ACHN (cell line): Measurements from ENCODE around the gene HYLS1.
"Not testable (repeated sequence)": the region's sequence is repeated elsewhere in the genome, so short reads cannot be mapped to it uniquely, and the experiment has no call there.

ENCODE experiments used
- DNase-seq: peaks from one replicate; pipeline ENCODE4 v3.0.0-alpha.2; 2015
- in situ Hi-C: cut with HindIII; loops from 2 replicates; pipeline ENCODE4 v1.10.0; 2017; ENCODE audit warnings: low sequenced_read_pairs, low pct_ligation_motif_present, low pct_unique_long_range_greater_than_20kb

Gene HYLS1

DNA sequence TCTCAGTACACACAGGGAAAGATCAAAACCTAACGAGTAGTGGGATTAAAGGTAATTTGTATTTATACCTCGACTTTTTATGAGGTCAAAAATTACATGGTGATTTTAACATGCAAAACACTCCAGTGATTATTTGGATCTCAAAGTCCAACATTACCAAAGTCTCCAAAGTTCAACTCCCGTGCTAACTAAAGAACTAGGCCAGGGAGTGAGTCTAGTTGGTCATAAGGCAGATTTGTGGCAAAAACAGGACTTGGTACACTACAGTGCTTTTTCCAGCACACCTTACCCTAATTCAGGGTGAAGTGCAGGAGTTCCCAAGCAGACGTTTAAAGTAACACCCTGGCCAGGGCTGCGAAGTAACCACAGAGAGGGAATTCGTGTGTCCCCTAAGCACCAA, 14.4 kb downstream of the HYLS1 start:
- in situ Hi-C loops = loop anchor here (25.0 kb wide), 1 partner anchor 310 kb away; the partner anchor contains the start of genes FAM118B and RPUSD4
- no peak for DNase-seq

GRCh38 chr11:125902277-125902926, 14.9 kb downstream of the HYLS1 start:
- in situ Hi-C loops = loop anchor here (25.0 kb wide), 1 partner anchor 310 kb away; the partner anchor contains the start of genes FAM118B and RPUSD4
- DNase-seq = peak; percentile 5

- in situ Hi-C loops = loop anchor here (25.0 kb wide), 1 partner anchor 309 kb away; the partner anchor contains the start of genes FAM118B and RPUSD4
- peak; percentile 78 for DNase-seq
These were observed 15.7 kb downstream of the HYLS1 start, which contains the start of gene PUS3 for GRCh38 chr11:125902927-125903710. Gene PUS3, minus strand, starts transcription at chr11:125903206. Its CDS starts 6,922 bp downstream, at chr11:125896284.

DNA sequence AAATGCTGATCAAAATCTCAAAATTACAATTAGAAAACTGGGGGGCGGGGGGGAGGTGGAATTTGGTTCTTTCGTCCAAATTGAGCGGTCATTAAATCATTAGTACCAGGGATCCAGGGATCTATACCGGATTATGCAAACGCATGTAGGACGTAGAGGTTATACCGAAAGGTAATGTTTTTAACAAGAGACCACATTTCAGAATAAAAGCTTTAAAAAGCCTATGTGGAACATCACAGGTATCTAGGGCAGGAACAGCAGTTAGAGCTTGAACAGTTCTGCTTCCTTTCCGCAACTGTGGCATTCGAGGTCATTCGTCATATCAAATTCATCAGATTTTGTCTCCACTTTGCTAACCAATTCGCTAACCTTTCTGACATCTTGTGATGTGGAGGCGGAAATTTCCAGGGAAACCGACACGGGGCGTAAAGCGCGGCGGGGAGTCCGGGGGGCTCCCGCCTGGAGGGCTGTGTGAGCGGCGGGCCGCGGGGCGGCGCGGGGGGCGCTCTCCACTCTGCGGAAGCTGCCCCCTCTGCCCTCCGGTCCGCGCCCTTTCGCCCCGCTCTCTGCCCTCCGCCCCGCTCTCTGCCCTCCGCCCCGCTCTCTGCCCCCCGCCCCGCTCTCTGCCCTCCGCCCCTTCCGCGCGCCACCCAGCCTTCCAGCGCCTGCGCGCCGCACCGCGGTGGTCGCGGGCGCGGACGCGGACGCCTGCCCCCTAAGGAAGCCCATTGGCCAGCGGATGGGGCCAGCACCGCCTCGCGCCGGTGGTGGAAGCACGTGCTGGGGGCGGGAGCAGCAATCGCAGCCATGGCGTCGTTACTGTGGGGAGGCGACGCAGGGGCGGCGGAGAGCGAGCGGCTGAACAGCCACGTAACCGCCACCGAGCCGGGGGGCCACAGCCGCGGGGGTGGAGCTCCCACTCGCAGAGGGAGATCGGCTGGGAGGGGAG, 16.5 kb downstream of the HYLS1 start, which contains the start of gene DDX25:
Gene DDX25, plus strand, starts transcription at position 798 of the 949 bp plus-strand sequence. Its CDS starts 10 bp downstream, at position 808.
- in situ Hi-C loops = loop anchor here (25.0 kb wide), 1 partner anchor 308 kb away; the partner anchor contains the start of genes FAM118B and RPUSD4
- no peak for DNase-seq

DNA sequence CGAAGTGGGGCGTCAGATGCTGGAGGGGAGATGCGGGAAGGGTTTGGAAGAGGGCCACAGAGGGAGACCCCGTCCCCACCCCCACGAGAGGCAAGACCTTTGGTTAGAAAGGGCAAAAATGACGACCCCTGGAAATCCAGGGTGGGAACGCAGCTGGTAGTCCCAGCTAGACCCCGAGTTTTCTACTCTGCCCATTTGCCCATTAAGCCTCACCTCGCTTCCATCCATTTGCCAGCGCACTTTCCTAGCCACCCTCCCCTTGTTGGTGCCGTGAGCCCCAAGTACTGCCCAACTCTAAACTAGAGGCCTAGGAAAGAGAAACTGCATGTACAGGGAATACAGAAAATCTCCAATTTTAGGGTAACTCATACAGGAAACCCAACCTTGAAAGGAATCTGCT, 17.2 kb downstream of the HYLS1 start:
- no peak for DNase-seq
- in situ Hi-C loops = loop anchor here (25.0 kb wide), 1 partner anchor 308 kb away; the partner anchor contains the start of genes FAM118B and RPUSD4

DNA sequence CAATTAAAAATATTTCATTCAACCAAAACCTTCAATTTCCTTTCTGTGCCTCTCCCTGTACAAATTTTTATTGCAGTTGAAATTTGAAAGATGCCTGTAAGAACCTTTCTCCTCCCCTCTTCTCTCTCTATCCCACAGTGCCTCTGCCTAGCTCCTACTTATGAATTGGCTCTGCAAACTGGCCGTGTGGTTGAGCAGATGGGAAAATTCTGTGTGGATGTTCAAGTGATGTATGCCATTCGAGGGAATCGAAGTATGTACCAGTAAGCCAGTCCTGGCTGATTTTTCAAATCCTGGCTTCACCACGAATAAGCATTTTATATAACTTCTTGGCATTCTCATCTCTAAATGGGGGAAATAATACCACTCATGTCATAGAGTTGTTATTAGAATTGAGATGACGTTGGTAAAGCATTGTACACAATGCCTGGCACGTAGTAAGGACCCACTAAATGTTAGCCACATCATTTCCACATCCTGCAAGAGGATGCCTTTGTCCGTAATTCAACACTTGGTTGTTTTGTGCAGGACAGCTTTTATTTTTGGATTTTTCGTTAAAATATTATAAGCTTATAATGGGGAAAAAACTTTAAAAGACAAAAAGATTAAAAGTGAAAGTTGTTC, 22.9 kb downstream of the HYLS1 start:
- in situ Hi-C loops = loop anchor here (25.0 kb wide), 1 partner anchor 302 kb away; the partner anchor contains the start of genes FAM118B and RPUSD4

DNA sequence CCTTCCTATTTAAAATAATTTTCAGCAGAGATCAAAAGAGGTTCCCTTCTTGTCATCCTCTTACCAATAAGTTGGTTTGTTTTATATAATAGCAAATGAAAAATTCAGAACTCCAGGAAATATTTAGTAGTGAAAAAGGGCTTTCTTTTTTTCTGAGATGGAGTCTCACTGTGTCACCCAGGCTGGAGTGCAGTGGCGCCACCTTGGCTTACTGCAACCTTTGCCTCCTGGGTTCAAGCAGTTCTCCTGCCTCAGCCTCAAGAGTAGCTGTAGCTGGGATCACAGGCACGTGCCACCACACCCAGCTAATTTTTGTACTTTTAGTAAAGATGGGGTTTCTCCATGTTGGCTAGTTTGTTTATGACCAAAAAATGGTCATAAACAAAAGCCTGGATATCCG, 27.1 kb downstream of the HYLS1 start:
- in situ Hi-C loops = loop anchor here (25.0 kb wide), 1 partner anchor 298 kb away; the partner anchor contains the start of genes FAM118B and RPUSD4
- not testable (repeated sequence) for DNase-seq

More for the DNA sequence above, 22.9 kb downstream of the HYLS1 start:
- DNase-seq = no peak

GRCh38 chr11:125916683-125917347, 29.3 kb downstream of the HYLS1 start:
- in situ Hi-C loops = loop anchor here (25.0 kb wide), 1 partner anchor 295 kb away; the partner anchor contains the start of genes FAM118B and RPUSD4
- DNase-seq = no peak

GRCh38 chr11:125918140-125918840, 30.8 kb downstream of the HYLS1 start:
- in situ Hi-C loops = loop anchor here (25.0 kb wide), 1 partner anchor 294 kb away; the partner anchor contains the start of genes FAM118B and RPUSD4
- no peak for DNase-seq

- DNase-seq = no peak
- in situ Hi-C loops = loop anchor here (25.0 kb wide), 1 partner anchor 291 kb away; the partner anchor contains the start of genes FAM118B and RPUSD4
These were observed 33.6 kb downstream of the HYLS1 start for GRCh38 chr11:125921042-125921441.

- no peak for DNase-seq
- in situ Hi-C loops = loop anchor here (25.0 kb wide), 1 partner anchor 290 kb away; the partner anchor contains the start of genes FAM118B and RPUSD4
These were observed 34.7 kb downstream of the HYLS1 start for GRCh38 chr11:125922156-125922555.

DNA sequence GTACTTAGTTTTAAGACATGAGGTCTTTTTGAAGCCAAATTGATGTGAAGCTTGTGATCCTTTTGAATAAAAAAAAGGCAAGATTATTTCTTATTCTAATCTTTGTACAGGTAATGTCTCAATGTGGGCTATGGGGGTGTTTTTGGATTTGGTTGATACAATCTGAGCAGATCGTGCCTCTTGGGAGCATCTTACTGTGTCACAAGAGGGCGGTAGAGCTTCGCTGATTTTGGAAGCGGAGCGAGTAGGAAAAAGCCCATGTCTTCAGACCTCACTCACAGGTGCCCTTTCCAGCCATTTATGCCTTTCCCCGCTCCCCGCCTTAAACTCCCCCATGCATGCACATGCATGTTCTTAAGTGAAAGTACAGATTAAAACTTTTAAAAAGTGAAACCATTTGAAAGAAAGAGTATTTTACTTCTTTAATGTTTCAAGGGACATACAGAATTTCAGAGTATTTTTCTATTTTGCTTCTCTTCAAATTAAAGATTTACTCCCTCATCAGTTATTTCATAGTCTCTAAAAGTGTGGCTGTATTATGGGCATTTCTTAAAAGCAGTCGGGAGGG, 35.6 kb downstream of the HYLS1 start:
- in situ Hi-C loops = loop anchor here (25.0 kb wide), 1 partner anchor 289 kb away; the partner anchor contains the start of genes FAM118B and RPUSD4

DNA sequence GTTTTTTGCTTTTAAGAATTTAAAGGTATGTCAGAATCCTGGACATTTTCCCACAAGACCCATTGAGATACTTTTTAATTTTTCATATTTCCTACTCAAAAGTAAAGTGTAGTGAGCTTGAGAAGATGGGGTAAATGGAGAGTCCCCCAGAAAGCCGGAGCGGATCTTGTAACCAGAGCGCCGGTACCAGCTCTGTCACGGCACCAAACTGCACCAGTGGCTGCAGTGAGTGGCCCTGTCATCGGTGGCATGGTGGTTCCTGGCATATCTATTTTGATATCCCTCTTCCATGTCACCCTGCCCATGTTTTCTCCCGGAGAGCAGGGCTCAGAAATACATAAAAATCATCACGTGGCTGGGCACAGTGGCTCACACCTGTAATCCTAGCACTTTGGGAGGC, 36.2 kb downstream of the HYLS1 start:
- no peak for DNase-seq
- in situ Hi-C loops = loop anchor here (25.0 kb wide), 1 partner anchor 289 kb away; the partner anchor contains the start of genes FAM118B and RPUSD4

More for the DNA sequence above, 35.6 kb downstream of the HYLS1 start:
- peak; percentile 69 for DNase-seq

DNA sequence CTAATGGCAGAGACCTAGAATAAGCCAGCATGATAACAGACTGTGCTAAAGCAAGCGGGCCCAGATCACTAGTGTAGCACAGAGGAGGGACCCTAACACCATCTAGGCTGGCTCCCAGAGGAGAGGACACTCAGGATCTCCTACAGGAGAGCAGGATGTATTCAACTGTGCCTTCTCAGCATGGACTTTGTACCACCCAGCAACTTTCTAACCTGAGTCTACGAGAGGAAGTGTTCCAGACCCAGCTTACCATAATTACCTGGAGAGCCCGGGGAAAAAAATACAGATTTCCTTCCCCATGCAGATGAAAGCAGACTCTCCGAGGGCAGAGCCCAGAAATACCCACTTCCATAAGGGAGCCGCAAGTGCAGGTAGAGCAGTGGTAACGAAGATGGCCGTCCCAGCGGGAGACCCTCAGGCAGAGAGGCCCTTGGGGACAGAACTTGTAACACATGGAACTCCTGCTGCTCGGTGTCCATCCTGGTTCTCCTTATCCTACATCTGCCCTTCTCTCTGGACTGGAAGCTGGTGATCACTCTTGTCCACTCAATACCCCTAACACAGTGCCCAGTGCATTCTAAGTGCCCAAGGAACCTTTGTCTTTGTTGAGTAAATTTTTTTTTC, 37.0 kb downstream of the HYLS1 start:
- in situ Hi-C loops = loop anchor here (25.0 kb wide), 1 partner anchor 288 kb away; the partner anchor contains the start of genes FAM118B and RPUSD4
- no peak for DNase-seq

- in situ Hi-C loops = no loop called here
- no peak for DNase-seq
These were observed 37.8 kb downstream of the HYLS1 start for GRCh38 chr11:125925247-125925740.
